ENCODE data around the gene CYB5R4.
"Not testable (repeated sequence)": the region's sequence is repeated elsewhere in the genome, so short reads cannot be mapped to it uniquely, and the experiment has no call there.

DNA sequence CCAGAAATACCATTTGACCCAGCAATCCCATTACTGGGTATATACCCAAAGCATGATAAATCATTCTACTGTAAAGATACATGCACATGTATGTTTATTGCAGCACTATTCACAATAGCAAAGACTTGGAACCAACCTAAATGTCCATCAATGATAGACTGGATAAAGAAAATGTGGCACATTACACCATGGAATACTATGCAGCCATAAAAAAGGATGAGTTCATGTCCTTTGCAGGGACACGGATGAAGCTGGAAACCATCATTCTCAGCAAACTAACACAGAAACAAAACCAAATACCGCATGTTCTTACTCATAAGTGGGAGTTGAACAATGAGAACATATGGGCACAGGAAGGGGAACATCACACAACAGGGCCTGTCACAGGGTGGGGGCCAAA, 88.5 kb downstream of the CYB5R4 start:
- TF ChIP-seq, protein P1, sequence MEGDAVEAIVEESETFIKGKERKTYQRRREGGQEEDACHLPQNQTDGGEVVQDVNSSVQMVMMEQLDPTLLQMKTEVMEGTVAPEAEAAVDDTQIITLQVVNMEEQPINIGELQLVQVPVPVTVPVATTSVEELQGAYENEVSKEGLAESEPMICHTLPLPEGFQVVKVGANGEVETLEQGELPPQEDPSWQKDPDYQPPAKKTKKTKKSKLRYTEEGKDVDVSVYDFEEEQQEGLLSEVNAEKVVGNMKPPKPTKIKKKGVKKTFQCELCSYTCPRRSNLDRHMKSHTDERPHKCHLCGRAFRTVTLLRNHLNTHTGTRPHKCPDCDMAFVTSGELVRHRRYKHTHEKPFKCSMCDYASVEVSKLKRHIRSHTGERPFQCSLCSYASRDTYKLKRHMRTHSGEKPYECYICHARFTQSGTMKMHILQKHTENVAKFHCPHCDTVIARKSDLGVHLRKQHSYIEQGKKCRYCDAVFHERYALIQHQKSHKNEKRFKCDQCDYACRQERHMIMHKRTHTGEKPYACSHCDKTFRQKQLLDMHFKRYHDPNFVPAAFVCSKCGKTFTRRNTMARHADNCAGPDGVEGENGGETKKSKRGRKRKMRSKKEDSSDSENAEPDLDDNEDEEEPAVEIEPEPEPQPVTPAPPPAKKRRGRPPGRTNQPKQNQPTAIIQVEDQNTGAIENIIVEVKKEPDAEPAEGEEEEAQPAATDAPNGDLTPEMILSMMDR (IDR thresholded peaks at IDR 0.05; ENCODE audit: poor library complexity, severe bottlenecking) = not testable (repeated sequence)
- TF ChIP-seq TAF1 (IDR thresholded peaks at IDR 0.05; ENCODE audit: low read depth) = not testable (repeated sequence)
